NCI-H2196 treated with DMSO at 0.1 percent for 48 hours (cell line): ENCODE data around the gene RFX1.
A peak's percentile ranks its signal among the peaks of the same experiment; 100 is the strongest.
"Not testable (repeated sequence)": the region's sequence is repeated elsewhere in the genome, so short reads cannot be mapped to it uniquely, and the experiment has no call there.

ENCODE experiments used
- DNase-seq: peaks from one replicate; lab custom pipeline; 2025; ENCODE audit not compliant: unreplicated experiment; lab: John Stamatoyannopoulos, UW

RFX1 gene

GRCh38 chr19:14027856-14028450 lies 21.8 kb upstream of the RFX1 start, which contains the start of gene RLN3:
Gene RLN3, plus strand, starts transcription at chr19:14028148. Its CDS starts 57 bp downstream, at chr19:14028205.
- no peak for DNase-seq

- DNase-seq, result not testable (repeated sequence)
Observed at GRCh38 chr19:14026652-14027192, 20.6 kb upstream of the RFX1 start.

- DNase-seq, result no peak
Observed at GRCh38 chr19:14023404-14024235, 17.5 kb upstream of the RFX1 start.

GRCh38 chr19:14022469-14022868 lies 16.3 kb upstream of the RFX1 start:
- no peak for DNase-seq

GRCh38 chr19:14021474-14021873 lies 15.4 kb upstream of the RFX1 start:
- DNase-seq, result no peak

- not testable (repeated sequence) for DNase-seq
Observed at GRCh38 chr19:14019739-14020138, 13.6 kb upstream of the RFX1 start.

- no peak for DNase-seq
Observed at GRCh38 chr19:14019100-14019499, 13.0 kb upstream of the RFX1 start.

- no peak for DNase-seq
Observed at GRCh38 chr19:14015524-14016035, 9.5 kb upstream of the RFX1 start.

GRCh38 chr19:14012378-14012915 lies 6.3 kb upstream of the RFX1 start:
- DNase-seq, result no peak

GRCh38 chr19:14006766-14007562 lies 844 bp upstream of the RFX1 start:
- DNase-seq, result no peak

GRCh38 chr19:14005349-14006084 lies 603 bp downstream of the RFX1 start:
- DNase-seq, result peak; percentile 77

DNA sequence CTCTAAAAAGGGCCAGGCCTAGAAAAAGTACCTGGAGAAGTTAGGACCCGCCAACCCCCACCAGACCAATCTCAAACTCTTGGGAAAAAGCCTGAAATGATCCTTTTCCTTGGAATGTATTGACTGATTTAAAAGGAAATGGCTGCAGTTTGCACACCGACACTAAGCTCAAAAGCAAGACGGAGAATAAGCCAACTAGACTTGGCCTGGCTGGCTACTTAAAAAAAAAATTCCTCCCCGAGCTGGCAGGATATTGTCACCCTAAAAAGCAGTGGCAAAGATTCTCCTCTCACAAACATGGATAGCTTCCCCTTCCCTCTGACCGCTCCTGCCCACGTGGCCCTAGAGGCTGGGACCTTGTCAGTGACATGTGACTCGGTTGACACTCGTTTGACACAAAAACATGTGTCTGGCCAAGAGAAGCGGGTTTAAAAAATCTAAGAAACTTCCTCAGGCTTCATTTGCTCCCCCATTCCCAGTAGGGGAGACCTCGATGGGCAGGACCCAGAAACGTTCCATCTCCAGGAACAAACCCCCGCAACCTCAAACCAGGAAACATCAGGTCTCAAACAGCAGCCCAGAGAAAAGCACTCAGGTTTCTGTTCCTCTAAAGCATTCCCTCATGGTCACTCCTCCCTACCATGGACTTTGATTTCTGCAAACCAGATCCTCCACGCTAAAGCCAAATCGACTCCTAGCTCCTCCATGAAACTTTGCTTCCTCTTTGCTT lies 1.3 kb downstream of the RFX1 start:
- DNase-seq, result no peak

DNA sequence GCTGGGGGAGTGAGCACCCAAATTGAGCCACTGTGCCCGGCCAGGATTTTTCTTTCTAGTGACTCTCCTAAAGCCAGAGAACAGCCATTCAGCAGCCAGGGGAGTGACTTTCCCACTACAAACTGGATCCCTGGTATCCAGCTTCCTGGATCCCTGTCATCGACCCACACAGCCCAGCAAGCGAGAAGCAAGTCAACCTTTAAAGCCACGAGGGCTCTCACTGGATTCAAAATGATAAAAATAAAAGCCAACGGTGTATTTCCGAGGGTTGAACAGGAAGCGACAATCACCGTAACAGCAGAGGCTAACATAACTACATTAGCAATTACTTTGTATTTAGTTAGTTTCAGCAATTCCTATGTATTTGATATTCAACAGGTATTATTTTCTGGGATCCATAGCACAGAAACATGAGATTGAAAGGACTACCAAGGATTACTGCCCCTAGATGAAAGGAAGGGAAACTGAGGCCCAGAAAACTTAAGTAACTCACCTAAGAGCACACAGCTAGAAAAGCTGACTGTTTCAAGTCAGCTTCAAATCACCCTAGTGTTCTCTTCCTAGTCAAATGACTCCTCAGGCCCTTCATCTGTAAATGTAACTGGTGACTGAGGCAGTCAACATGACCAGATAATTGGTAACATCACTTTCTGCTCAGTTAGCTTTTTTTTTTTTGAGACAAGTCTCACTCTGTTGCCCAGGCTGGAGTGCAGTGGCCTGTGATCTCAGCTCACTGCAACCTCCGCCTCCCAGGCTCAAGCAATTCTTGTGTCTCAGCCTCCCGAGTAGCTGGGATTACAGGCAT lies 2.7 kb downstream of the RFX1 start:
- no peak for DNase-seq

DNA sequence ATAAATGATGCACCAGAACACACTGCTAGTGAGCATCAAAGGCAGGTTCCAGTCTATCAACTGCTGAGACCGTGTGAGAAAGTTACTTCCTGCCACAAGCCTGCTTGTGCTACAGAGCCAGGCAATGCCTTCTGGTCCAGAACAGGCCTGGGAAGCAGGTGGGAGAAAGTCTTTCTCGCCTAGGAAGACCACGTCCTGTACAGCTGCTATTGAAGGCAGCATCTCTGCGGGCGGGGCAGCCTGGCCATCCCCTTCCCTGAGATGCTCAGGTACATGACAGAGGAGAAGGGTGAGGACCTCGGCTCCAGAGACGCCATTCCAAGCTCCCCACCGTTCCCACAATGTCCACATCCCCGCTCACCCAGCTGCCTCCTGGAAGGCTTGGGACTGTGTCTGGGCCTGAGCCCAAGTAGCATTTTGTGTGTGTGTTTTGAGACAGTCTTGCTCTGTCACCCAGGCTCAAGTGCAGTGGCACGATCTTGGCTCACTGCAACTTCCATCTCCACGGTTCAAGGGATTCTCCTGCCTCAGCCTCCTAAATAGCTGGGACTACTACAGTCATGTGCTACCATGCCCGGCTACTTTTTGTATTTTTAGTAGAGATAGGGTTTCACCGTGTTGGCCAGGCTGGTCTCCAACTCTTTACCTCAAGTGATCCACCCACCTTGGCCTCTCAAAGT lies 3.4 kb downstream of the RFX1 start:
- DNase-seq, result no peak

- no peak for DNase-seq
Observed at GRCh38 chr19:14000691-14001375, 5.3 kb downstream of the RFX1 start.

DNA sequence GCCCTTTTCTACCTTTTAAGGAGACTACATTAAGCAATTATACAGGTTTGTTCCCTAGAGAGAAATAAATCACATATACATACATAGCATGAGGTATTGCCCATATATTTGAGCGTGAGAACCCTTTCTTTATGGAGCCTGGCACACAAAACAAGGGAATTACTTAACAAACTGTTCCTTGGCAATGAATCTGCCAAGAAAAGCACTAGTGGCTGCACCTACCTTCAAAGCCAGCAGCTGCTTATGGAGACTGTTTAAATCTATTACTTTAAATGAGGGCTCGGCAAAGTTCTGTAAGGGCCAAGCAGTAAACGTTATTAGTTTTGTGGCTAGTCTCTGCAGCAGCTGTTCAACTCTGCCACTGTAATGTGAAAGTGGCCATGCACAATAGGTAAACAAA lies 7.0 kb downstream of the RFX1 start:
- DNase-seq, result no peak

DNA sequence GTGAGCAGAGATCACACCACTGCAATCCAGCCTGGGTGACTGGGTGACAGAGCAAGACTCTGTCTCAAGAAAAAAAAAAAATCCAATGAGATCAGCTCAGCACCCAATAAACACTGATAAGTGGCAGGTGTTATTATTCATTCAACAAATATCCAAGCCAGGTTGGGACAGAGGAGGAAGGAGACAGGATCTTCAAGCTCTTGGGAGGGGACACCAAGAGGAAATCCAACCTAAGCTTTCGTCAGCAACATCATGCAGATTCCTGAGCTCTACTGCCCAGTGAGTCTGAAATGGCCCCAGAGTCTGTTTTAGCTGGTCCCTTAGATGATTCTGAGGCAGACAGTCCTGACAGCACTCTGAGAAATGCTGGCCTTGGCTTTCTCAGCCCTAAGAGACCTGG lies 7.7 kb downstream of the RFX1 start:
- no peak for DNase-seq

- no peak for DNase-seq
Observed at GRCh38 chr19:13997631-13997962, 8.5 kb downstream of the RFX1 start.
